T-helper 2 cell treated with Interferon-gamma antibody and Interleukin-4, amounts not matched to agents 100 ng/mL and 5 ng/mL, for 36 hours (primary cell): Measurements from ENCODE around the gene DPM2. TPM values are rescaled to one million over a fixed set of nuclear protein-coding genes. Genes with fewer than 3 reads are reported as not detected.

Source experiments
- intact Hi-C: fragments of 100-400 bp; cut with micrococcal nuclease; formaldehyde crosslinking; loops from one replicate; pipeline ENCODE4 v1.15.1; 2023
- total RNA-seq: library from RNA; stranded (reverse); gene quantifications from 2 replicates; pipeline ENCODE4 v1.2.3, GENCODE V29; 2022

Gene DPM2
- total RNA-seq, 1 donor from 2014 or later = 68.6 TPM

DNA sequence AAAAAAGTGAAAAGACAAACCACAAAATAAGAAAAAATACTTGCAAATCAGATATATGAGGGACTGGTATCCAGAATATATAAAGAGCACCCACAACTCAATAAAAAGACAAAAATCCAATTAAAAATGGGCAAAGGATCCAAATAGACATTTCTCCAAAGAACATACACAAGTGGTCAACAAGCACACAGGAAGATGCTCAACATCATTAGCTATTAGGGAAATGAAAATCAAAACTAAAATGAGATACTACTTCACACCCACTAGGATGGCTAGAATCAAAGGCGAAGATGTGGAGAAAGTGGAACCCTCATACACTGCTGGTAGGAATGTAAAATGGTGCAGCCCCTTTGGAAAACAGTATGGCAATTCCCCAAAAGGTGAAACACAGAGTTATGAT, 21.1 kb upstream of the DPM2 start:
- intact Hi-C loops = no loop called here

DNA sequence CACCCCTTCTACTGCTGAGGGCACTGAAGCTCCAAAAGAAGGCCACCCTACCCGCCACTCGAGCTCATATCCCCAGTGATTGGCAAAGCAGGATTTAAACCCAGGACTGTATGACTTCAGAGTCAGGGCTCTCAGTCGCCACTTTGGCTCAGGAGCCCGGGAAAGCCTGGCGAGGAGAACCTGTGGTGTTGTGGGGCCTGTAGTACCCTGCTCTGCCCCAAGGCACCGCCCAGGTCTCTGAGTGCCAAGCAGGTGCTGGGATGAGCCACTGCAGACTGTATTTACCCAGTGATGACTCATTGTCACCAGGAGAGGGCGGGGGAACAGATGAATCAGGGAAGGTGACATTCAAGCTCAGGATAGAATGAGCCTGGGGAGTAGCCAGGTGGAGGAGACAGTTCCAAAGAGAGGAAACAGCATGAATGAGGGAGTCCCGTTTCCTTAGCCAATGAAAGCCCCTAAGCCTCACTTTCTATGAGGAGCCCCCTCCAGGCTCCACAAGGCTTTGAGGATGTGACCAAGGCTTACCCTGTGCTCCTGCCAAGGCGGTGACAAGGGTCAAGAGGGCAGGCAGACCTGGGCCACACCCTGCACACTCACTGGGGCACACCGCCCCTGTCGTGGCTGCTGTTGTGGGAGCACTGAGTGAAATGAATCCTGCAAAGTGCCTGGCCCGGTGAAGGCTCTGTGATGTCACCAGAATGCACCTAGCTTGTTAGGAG, 17.8 kb upstream of the DPM2 start:
- intact Hi-C loops = loop anchor here (1.0 to 2.0 kb wide), 2 partner anchors 15 to 80 kb away; no protein-coding TSS in a partner anchor

DNA sequence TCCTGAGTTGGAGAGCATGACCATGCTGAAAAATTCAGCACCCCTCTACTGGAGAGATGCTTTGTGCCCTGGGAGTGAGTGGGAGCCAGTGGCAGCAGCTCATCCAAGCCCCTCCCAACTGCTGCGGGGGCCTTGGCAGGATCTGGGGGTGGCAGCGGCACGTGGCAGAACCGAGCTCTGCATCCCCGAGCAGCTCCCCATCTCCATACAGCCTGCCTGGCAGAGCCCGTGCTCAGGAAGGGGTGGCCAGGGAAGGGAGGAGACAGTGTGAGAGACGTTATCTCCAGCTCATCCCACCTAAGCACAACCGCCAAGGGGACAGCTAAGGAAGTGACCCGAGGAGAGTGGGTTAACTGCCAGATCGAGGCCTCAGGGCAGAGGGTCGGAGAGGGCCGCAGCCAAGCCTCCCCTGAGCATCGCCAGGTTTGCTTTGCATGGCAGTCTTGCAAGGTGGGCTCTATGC, 17.2 kb upstream of the DPM2 start:
- intact Hi-C loops = loop anchor here (1.0 to 2.0 kb wide), 2 partner anchors 16 to 80 kb away; no protein-coding TSS in a partner anchor

DNA sequence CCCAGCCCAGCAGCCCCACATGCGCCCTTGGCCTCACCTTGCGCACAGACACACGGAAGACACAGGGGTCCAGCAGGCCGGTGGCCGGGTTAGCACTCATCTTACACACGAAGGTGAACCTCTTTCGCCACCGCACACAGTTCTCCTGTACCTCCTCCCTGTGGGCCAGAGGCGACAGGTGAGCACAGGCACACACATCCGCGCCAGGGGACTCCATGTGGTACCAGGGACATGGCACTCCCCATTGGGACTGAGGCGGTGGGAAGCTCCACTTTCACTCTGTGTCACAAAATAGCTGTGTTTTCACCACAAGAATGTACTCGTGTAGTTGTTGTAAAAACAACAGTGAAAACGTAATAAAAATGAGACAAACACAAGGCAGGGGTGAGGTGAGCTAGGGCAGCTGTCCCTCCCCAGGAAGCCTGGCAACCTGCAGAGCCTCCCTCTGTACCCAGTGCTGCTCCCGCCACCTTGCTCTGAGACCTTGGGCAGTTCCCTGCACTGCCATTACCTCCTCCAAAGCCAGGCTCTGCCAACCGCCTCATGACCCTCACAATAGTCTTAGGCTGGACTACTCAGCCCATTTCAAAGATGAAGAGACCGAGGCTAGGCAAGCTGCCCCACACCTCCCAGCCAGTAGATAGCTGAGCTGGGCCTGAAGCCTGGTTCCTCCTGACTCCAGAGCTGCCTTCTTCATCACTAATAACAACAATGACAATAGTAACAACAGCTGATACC, 16.3 kb upstream of the DPM2 start:
- intact Hi-C loops = loop anchor here (2.0 kb wide), 1 partner anchor 17 kb away; no protein-coding TSS in a partner anchor

DNA sequence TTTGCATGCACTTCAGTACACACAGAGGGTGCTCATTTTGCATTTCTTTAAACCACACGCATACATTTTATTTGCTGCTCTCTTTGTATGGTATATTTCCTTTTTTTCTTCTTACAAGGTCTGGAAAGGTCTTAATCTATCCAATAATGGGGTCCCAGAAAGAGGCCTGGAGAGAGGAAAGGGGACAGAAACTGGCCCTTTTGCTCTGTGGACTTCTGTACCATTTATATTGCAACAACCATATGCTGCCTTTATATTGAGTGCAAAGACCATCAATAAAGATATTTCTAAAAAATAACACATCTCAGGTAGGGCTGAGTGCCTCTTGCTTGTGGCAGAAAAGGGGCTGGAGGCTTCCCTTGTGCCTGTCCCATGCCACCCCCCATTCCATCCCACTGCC, 15.5 kb upstream of the DPM2 start:
- intact Hi-C loops = no loop called here

DNA sequence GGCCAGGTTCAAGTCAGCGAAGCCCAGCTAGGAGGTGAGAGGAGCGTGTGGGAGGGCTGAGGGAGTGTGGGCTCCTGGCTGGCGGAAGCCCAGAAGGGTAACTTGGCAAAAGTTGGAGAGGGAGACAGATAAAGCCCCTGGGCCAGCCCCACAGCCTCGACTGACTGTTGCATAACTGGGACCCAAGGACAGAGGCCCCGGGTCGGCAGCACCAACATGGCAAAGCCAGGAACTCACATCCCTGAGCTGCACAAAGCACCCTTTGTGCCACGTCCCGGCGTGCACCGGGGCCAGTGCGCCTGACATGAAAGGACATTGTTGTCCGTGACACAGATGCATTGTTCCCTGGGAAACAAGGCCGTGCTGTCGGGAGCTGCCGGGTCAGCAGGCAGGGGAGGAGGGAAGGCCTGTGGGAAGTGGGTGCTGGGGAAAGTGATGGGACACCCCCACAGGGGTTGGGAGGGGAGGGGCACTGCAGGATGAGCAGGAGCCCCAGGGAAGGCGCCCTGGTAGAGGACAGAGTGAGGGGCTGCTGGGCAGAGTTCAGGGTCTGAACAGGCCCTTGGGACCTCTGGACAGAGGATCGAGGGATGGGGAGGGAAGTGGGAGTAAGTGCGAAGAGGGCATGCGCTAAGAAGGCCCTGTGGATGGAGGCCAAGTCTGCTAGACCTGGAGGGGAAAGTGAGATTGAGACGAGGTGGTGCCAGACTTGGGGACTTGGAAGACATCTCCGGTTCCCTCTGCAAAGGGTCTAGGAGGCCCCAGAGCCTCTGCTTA, 13.0 kb upstream of the DPM2 start:
- intact Hi-C loops = no loop called here

DNA sequence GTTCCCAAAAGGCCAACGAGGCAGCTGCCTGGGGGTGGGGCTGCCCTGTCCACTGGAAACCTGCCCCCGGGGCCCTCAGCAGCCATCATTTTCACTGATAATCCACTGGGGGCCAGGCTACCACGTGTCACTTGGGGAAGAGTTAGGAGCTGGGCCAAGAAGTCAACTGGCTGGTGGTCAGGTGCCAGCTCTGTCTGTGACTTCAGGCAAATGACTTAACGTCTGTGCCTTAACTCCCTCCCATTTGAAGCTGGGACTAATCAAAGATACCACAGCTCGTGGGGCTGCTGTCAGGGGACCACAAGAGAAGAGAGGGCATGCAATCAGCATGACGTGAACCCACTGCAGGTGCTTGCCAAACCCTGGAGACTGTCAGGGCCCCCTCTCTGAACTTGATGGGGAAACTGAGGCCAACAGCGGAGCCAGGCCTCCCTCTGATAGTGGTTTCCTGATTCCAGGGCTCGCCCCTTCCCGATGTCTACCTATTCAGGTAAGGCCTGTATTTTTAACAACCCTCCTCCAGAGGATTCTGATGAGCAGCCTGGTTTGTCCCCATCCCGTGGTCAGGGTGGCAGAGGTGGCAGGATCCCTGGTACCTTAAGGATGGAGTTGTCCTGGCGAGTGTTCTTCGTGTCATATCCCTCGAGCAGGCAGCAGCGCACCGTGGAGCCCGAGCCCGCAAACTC, 12.3 kb upstream of the DPM2 start:
- intact Hi-C loops = no loop called here

DNA sequence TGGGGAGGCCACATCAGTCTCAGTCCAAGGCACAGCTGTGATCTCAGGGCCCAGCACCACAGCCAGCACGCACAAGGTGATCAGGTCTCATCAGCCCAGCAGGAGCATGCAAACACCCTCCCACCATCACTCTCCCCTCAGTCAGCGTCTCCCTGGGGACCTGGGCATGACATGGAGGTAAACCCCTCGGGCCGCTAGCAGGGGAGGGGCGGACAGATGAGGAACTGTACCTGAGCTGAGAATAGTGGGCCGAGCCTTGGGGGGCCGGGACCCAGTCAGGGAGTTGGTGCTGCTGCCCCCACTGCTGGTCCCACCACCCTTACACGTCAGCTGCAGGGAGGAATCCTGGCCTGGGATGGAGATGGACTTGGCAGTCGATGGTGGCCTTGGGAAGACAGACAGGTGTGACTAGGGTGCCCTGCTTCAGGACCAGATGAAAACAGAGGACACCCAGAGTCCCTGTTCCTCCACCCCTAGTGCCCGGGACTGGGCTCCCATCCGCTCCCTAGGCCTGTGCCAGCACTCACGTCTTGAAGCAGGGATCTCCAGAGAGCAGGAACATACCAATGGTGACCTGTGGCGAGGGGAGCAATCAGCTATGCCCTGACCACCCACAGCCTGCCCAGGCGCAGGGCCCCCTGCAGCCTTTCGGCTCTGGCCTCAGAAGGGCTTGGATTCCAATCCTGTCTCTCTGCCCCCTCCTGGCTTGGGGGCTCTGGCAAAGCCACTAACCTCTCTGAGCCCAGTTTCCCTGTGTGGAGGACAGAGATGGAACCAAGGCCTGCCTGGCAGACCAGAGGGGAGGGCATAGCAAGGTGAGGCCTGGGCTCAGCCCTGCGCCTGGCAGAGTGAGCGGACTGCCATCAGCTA, 10.4 kb upstream of the DPM2 start:
- intact Hi-C loops = no loop called here

DNA sequence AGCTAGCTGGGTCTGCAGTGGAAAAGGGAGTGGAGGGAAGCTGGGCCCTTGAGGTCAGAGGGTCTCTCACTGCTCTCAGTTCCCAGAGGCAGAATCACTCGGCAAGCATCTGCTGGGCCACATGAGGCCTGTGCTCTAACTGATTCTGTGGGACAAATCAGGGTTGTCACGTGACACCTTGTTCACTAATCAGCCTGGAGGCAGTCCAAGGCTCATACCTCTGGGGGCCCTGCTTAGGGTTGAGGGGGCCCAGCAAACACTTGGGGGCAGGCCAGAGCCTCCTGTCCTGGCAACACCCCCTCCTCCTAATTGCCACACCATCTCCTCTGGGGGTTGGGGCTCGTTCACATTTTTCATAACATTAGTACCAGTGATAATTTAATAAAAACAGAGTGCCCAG, 9.1 kb upstream of the DPM2 start:
- intact Hi-C loops = no loop called here

DNA sequence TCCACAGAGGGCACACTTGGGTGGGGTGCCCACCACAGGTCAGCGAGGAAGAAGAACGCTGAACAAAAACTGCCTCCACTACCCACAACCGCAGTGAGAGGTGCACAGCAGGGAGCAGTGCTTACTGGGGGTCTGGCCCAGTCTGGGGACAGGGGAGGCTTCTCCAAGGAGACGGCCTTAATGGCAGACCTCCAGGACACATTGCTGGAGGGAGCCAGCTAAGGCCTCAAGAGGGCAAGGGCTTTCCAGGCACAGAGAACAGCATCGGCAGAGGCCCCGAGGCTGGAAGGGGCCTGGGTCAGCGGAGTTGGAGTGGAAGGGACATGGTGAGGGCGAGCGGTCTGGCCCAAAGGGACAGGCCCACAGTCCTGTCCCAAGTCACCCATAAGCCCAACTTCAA, 8.3 kb upstream of the DPM2 start:
- intact Hi-C loops = no loop called here

DNA sequence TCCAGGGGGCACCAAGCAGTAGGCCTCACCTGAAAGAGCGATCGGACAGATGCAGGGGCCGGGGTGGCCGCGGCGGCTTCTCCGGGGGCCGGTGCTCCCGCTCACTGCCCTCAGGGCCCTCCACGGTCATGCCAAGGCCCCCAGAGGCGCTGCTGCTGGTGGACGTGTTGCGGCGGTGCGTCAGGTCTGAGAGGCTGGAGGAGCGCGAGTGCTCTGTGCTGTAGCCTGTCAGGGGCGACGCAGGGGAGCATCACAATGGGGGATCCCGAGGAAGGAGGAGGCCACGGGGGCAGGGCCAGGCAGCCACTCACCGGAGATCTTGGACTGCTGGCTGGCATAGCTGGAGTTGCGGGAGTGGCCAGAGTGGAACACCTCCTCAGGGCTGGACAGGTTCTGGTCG, 7.7 kb upstream of the DPM2 start:
- intact Hi-C loops = no loop called here

DNA sequence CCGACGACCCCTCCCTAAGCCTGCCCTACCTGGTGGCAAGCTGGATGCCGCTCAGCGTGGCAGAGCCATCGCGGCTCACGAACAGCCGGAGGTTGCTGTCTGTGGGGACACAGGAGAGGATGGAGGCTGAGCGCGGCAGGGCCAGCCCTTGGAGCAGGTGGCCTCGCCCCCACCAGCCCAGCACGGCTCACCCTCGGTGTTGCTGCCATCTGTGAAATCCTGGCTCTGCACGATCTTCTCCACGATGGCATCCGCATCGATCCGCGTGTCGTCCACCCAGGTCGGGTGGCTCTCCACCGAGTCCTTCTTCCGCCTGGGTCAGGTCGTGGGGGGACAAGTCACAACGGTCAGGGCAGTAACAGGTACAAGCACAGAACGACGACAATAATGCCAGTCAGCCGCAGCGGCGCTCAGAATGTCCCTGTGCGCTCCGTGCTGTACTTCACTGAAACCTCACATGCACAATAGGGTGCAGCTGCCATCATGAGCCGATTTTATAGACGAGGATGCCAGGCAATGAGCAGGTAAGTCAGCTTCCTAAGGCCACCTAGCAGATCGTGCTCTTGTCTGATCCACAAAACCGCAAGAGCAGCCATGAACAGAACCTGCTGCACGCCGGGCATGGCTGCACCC, 7.0 kb upstream of the DPM2 start:
- intact Hi-C loops = no loop called here

DNA sequence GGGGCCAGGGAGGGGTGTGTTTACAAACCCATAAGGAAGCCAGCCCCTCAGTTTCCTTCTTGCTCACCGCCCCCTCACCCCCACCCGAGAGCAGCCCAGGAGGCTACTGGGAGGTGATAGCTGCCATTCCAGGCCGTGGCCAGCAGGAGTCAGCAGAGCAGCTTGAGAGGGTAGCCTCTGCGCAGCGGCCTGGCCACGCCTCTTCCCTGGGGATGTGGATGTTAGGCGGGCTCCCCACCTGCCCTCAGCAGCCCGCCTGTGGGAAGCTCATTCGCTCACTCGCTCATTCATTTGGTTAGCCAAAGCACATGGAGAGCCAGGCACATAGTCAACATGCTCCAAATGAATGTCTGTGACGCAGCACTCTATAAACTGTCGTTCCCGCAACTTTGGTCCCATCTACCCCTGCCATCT, 6.1 kb upstream of the DPM2 start:
- intact Hi-C loops = loop anchor here (1.0 kb wide), 1 partner anchor 92 kb away; no protein-coding TSS in a partner anchor

DNA sequence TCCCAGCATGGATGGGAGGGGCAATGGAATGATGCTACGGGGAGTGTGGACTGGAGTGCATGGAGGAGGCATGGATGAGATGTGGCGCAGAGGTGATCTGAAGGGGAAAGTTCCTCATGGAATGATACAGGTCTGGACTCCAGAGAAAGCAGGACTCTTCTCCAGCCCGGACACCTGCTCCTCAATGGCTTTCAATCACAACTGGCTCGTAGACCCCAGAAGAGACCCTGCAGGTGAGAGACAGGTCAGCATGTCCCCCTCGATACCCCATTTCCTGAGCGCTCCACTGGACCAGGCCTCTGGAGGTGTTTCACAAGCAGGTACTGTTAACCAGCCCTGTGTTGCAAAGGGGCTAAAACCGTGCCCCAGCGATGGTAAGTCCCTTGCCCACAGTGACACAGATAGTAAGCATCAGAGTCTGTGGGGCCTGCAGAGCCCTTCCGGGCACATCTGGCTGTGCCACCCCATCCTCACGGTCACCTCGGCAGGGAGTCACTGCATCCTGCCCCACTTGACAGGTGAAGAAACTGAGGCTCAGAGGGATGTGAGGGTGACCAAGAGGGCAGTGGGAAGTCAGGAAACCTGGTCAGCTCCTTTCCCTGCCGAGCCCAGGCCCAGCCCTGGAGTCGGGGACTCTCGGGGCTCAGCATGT, 5.5 kb upstream of the DPM2 start:
- intact Hi-C loops = loop anchor here (1.0 kb wide), 1 partner anchor 92 kb away; no protein-coding TSS in a partner anchor

DNA sequence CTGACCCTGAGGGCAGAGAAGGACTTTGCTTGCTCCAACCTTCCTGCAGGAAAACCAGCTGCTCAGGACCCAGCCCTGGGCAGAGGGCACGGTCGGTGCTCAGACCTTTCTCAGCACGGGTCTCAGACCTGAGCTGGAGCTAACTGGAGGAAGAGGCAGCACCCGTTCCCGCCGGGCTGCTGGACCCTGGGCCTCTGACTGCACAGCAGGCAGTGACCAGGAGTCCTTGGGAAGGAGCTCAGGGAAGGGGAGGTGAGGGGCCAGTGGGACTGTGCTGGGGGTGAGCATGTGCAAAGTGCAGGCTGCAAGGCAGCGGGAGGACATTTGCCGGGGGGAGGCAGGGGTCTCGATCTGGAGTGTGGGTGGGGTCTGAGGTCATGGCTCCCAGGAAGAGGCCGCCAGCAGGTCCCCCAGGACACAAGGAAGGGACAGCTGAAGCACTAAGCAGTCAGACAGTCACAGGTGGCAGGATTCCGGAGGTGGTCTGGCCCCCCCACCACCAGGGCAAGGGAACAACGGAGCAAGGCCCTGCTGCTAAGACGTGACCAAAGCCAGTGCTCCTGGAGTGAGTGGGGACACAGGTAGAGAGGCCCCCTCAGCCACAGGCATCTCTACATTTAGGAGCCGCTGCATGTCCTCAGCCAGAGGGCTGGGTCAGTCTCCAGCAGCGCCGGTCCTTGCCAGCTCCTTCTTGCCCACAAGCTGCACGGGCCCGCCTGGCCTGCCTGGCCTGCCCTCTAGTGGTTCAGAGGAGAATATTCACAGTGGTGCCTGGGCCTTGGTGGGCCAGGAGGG, 4.8 kb upstream of the DPM2 start:
- intact Hi-C loops = loop anchor here (1.0 kb wide), 1 partner anchor 93 kb away; no protein-coding TSS in a partner anchor

DNA sequence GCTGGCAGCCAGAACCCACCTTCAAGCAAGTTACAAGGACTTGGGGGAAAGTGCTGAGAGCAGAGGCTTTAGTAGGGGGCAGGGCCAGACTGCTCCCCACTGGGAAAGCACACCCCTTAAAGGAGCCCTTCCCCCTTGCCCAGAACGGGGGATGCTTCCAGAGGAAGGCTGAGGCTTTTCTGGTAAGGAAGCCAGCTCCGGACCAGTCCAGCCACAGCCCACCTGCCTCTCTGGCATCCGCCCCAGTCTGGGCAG, 4.2 kb upstream of the DPM2 start:
- intact Hi-C loops = no loop called here

DNA sequence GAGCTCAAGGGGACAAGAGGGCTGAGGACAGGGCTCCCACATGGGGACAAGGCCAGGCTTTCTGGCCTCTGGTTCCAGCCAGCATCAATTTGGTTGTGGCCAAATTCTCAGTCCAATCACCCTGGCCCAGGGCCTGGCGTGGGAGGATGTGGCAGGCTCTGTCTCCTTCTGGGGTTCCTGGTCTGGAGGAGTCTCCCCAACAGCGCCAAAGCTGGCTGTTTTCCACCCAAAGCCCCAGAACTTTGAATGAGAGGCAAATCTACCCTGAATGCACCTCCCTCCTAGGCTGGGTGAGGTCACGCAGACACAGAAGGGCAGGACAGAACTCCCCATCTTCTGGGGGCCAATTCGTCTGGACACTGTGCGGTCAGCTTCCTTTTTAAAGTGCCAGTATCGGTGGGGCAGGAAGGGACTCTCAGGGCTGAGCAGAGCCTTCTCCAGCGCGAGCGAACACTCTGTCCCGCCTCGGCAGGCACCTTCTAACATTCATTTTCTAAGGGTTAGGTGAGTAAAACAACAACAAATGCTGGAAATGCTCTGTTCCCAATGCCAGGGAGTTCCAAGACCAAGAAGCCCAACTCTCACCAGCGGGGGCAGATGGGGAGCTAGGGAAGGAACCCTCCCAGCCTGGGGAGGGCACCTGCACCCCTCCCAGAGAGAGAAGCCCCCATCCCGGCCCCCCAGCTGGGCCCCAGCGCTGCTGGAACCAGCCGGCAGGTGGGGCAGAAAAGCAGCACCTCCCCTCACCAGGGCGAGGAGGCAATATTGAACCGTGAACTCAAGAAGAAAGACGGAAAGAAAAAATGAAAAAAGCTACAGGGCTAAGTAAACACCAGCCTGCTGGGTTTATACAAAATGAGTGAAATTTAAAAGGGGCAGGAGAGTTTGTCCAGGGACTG, 3.7 kb upstream of the DPM2 start:
- intact Hi-C loops = no loop called here

DNA sequence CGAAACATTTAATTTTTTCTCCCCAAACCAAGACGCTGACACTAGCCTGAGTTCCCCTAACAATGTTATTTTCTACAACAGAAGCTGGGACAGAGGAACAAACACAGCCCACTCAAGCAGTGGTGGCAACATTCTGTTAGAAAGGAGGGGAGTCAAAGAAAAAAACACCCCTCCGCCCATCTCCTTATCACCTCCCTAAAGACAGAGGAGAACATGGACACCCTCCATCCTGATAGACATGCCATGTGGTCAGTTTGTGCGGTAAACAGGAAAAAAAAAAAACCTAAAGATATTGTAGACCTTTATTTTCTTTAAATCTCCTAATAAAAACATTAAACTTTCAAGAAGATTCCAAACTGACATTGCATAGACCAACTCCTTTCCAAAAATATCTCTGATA, 2.9 kb upstream of the DPM2 start:
- intact Hi-C loops = no loop called here
